ENCODE results near the gene WFIKKN1. TPM values are rescaled to one million over a fixed set of nuclear protein-coding genes. Genes with fewer than 3 reads are reported as not detected.

Gene WFIKKN1
- total and polyA plus RNA-seq, 2 of the 4 experiments (the other 2 are of a cell fraction) = 0.10 TPM; not detected in 1

DNA sequence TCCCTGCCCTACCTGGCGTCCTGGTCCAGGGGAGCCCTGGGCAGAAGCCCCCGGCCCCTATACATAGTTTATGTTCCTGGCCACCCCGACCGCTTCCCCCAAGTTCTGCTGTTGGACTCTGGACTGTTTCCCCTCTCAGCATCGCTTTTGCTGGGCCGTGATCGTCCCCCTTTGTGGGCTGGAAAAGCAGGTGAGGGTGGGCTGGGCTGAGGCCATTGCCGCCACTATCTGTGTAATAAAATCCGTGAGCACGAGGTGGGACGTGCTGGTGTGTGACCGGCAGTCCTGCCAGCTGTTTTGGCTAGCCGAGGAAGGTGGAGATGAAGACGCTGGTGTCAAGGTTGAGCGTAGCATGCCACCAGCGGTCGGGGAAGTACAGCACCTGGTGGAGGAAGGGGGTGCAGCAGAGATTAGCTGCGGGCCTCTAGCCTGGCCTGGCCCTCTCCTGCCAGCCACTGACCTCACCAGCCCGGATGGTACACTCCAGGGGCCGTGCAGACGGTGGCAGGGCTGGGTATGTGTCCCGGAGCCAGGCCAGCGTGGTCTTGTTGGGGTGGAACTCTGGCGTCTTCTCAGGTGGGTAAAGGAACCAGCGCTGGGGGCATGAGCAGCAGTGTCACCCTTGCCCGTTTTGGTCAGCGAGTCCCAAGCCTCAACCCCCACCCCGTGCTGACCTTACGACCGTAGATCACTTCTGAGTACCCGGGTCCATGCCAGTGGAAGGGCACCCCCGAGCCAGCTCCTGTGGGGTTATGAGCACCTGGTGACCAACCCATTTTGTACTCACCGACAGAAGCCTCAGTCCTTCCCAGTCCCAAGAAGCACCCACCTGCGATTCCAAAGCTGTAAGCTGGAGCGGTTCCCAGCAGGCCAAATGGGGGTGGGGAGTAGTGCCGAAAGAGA lies 52.0 kb downstream of the WFIKKN1 start:
- H4K20me1 ChIP-seq (ENCODE audit: insufficient read depth, low read length) = peaks cover 34% of the 10 kb centered on the region
- H3K4ac ChIP-seq (ENCODE audit: low read depth, low read length) = no peak overlapping the region
- no peaks in the 10 kb centered on the region for H3K9me3 ChIP-seq (ENCODE audit: control insufficient read depth, insufficient read depth, low read length)
- no peak overlapping the region for H4K91ac ChIP-seq (ENCODE audit: insufficient read depth, low read depth, low read length)
- no peak overlapping the region for H2BK5ac ChIP-seq (ENCODE audit: low read depth, low read length, poor library complexity, severe bottlenecking)
- no peak overlapping the region for H3K23ac ChIP-seq (ENCODE audit: low read depth, low read length)
- H2BK120ac ChIP-seq (ENCODE audit: low read depth, low read length) = no peak overlapping the region
- peaks cover 20% of the 10 kb centered on the region for H3K4me1 ChIP-seq (ENCODE audit: control insufficient read depth, insufficient read depth, low read length)
- H3K4me3 ChIP-seq (ENCODE audit: insufficient read depth, low read depth, low read length) = no peak overlapping the region
- H4K5ac ChIP-seq (ENCODE audit: low read depth, low read length) = no peak overlapping the region
- peaks cover 15% of the 10 kb centered on the region for H3K9me1 ChIP-seq (ENCODE audit: insufficient read depth, low read length)
- ATAC-seq (ENCODE audit: low read depth) (no peak), DNase-seq (no peak)
- H3K18ac ChIP-seq (ENCODE audit: low read depth, low read length) = no peak overlapping the region
- H2AK5ac ChIP-seq (ENCODE audit: low read depth, low read length) = no peak overlapping the region
- ChIA-PET POLR2A (ENCODE audit: unreplicated experiment) (no interaction called here), CTCF (interaction anchor here (0.7 kb wide), 1 partner anchor 162 kb away, joined by 3 read pairs; no protein-coding TSS in a partner anchor)
- no peak overlapping the region for H3K27ac ChIP-seq (ENCODE audit: insufficient read depth, low read length)
- peaks cover 9 to 49% of the 10 kb centered on the region in 2 experiments; a peak in 3 of 4 replicates for H3K79me1 ChIP-seq (ENCODE audit: low read depth in 1 of 2, low read length in 2 of 2)
- WGBS, 2 experiments (ENCODE audit: extremely low coverage in 2 of 2, insufficient read length in 1 of 2) = 91% methylated on average over 14 of the region's 36 CpGs; no CpG with 5 or more reads in 1 of the 2 experiments
- peak overlapping the region; percentile 85 for H3K4me2 ChIP-seq (ENCODE audit: low read depth, low read length)
- H2BK15ac ChIP-seq (ENCODE audit: low read depth, low read length) = no peak overlapping the region
- H2AFZ ChIP-seq (replicated peaks; ENCODE audit: low read length, poor library complexity) = no peak overlapping the region
- peaks cover 40% of the 10 kb centered on the region for H3K36me3 ChIP-seq (ENCODE audit: control insufficient read depth, insufficient read depth, low read length)
- in situ Hi-C loops (cut with MboI; ENCODE audit: low sequenced_read_pairs) (no loop called here), dilution Hi-C loops (cut with HindIII; ENCODE audit: low sequenced_read_pairs, unreplicated experiment) (no loop called here), intact Hi-C loops (cut with micrococcal nuclease) (no loop called here)
- H3K27me3 ChIP-seq (ENCODE audit: control insufficient read depth, insufficient read depth, low read length) = no peaks in the 10 kb centered on the region
- H3K14ac ChIP-seq (replicated peaks; ENCODE audit: low read depth, low read length) = no peak overlapping the region
- H3K56ac ChIP-seq (ENCODE audit: extremely low read depth, insufficient read depth, low read length) = no peak overlapping the region
- no TSS peak for BruUV-seq (replicated peaks)
- no peak overlapping the region; a peak in 2 of 4 replicates for H4K8ac ChIP-seq (ENCODE audit: low read depth in 2 of 2, low read length in 2 of 2)
- H3K9ac ChIP-seq (ENCODE audit: low read depth, low read length) = no peak overlapping the region
- H2AK9ac ChIP-seq (replicated peaks; ENCODE audit: low read depth, low read length, poor library complexity) = peak overlapping the region; percentile 93
- H2BK20ac ChIP-seq (ENCODE audit: low read depth, low read length) = no peak overlapping the region
- TF ChIP-seq CHD1 (IDR thresholded peaks at IDR 0.05; ENCODE audit: low read depth, low read length) (no peak), MAZ (IDR thresholded peaks at IDR 0.05; ENCODE audit: borderline replicate concordance, low read depth, low read length) (no peak), POLR2A (IDR thresholded peaks at IDR 0.05; ENCODE audit: low read depth, low read length) (no peak), FOS (IDR thresholded peaks at IDR 0.05; ENCODE audit: low read depth, low read length) (no peak), RAD21 (IDR thresholded peaks at IDR 0.05; ENCODE audit: low read length) (no peak), USF2 (IDR thresholded peaks at IDR 0.05; ENCODE audit: low read depth, low read length) (no peak), CEBPB (IDR thresholded peaks at IDR 0.05; ENCODE audit: low read depth, low read length) (no peak), RCOR1 (IDR thresholded peaks at IDR 0.05; ENCODE audit: insufficient replicate concordance, low read length) (no peak), MXI1 (IDR thresholded peaks at IDR 0.05; ENCODE audit: borderline replicate concordance, low read depth, low read length) (no peak), SMC3 (IDR thresholded peaks at IDR 0.05; ENCODE audit: low read depth, low read length) (no peak), BHLHE40 (IDR thresholded peaks at IDR 0.05; ENCODE audit: low read depth, low read length) (no peak), RFX5 (IDR thresholded peaks at IDR 0.05; ENCODE audit: low read depth, low read length) (no peak)
- TF ChIP-seq, protein P1, sequence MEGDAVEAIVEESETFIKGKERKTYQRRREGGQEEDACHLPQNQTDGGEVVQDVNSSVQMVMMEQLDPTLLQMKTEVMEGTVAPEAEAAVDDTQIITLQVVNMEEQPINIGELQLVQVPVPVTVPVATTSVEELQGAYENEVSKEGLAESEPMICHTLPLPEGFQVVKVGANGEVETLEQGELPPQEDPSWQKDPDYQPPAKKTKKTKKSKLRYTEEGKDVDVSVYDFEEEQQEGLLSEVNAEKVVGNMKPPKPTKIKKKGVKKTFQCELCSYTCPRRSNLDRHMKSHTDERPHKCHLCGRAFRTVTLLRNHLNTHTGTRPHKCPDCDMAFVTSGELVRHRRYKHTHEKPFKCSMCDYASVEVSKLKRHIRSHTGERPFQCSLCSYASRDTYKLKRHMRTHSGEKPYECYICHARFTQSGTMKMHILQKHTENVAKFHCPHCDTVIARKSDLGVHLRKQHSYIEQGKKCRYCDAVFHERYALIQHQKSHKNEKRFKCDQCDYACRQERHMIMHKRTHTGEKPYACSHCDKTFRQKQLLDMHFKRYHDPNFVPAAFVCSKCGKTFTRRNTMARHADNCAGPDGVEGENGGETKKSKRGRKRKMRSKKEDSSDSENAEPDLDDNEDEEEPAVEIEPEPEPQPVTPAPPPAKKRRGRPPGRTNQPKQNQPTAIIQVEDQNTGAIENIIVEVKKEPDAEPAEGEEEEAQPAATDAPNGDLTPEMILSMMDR (conservative IDR thresholded peaks at IDR 0.05; ENCODE audit: low read depth, low read length) = no peak
- TF ChIP-seq, protein P2, sequence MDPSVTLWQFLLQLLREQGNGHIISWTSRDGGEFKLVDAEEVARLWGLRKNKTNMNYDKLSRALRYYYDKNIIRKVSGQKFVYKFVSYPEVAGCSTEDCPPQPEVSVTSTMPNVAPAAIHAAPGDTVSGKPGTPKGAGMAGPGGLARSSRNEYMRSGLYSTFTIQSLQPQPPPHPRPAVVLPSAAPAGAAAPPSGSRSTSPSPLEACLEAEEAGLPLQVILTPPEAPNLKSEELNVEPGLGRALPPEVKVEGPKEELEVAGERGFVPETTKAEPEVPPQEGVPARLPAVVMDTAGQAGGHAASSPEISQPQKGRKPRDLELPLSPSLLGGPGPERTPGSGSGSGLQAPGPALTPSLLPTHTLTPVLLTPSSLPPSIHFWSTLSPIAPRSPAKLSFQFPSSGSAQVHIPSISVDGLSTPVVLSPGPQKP (IDR thresholded peaks at IDR 0.05; ENCODE audit: borderline replicate concordance, low read depth, low read length) = no peak
